A549 (cell line): ENCODE measurements around the gene LAT. TPM values are rescaled to one million over a fixed set of nuclear protein-coding genes. Genes with fewer than 3 reads are reported as not detected.

Experiments
- ATAC-seq, 2 experiments: fragments of 200-7000 bp in 1 of 2; fragments of >200 bp in 1 of 2; cut with Nextera tagmentation in 1 of 2; cut with Tn5 transposase in 1 of 2; 3 replicates each; pipeline versions ENCODE4 v1.8.0 to v1.9.1; 2018 to 2020; ENCODE audit warnings: mild to moderate bottlenecking in 1 of 2, moderate library complexity in 1 of 2
- CTCF ChIA-PET: fragments of 300-600 bp; sonication (Branson Sonifier 250); formaldehyde crosslinking; extraction: SDS; loops from one replicate; lab custom pipeline; 2021; ENCODE audit warnings: antibody characterized with exemption, inconsistent platforms; lab: Yijun Ruan, JAX
- POLR2A ChIA-PET: fragments of 350-600 bp; formaldehyde crosslinking; extraction: SDS; loops from one replicate; lab custom pipeline; 2021; ENCODE audit warnings: antibody characterized with exemption, inconsistent platforms; lab: Yijun Ruan, JAX
- DNase-seq, 2 experiments: peaks; one replicate each; pipeline versions ENCODE4 v3.0.0 to v3.0.0-alpha.2; 2011 to 2016; ENCODE audit warnings: low read depth in 1 of 2, low spot score in 1 of 2
- FAIRE-seq: peaks from 2 replicates; lab custom pipeline; 2011; peaks lifted over from hg19 to GRCh38; lab: Jason Lieb, UNC
- H3K27ac ChIP-seq, 2 experiments: fragments of >200 bp; sonication (Bioruptor Twin); formaldehyde crosslinking; 3 replicates each; pipeline ENCODE4 v1.5.1; 2016 to 2017
- H3K4me1 ChIP-seq: fragments of >200 bp; sonication (Bioruptor Twin); formaldehyde crosslinking; 3 replicates; pipeline ENCODE4 v1.6.1; 2016
- H3K4me2 ChIP-seq: fragments of >200 bp; sonication (Bioruptor Twin); formaldehyde crosslinking; 3 replicates; pipeline ENCODE4 v1.6.1; 2016
- H3K4me3 ChIP-seq: fragments of >200 bp; sonication (Bioruptor Twin); formaldehyde crosslinking; 3 replicates; pipeline ENCODE4 v1.5.1; 2016
- H3K9me3 ChIP-seq: fragments of >200 bp; sonication (Bioruptor Twin); formaldehyde crosslinking; 3 replicates; pipeline ENCODE4 v1.6.1; 2016
- CHD2 ChIP-seq: fragments of 150-350 bp; IDR thresholded peaks from 2 replicates; pipeline ENCODE4 v1.6.1; 2014; ENCODE audit warnings: low read length; ENCODE audit not compliant: partially characterized antibody
- EHF ChIP-seq: fragments of 250-450 bp; sonication (Bioruptor Pico); IDR thresholded peaks from 2 replicates; pipeline ENCODE4 v1.5.0; 2020; ENCODE audit warnings: mild to moderate bottlenecking
- EHMT2 ChIP-seq: fragments of 200-600 bp; sonication (generic); IDR thresholded peaks from 2 replicates; pipeline ENCODE4 v1.6.1; 2016; ENCODE audit warnings: antibody characterized with exemption, low read depth, mild to moderate bottlenecking, moderate library complexity
- EP300 ChIP-seq, 2 experiments: fragments of >200 bp; sonication (Bioruptor Twin); formaldehyde crosslinking; IDR thresholded peaks; 2 replicates in 1 of 2; 3 replicates in 1 of 2; pipeline ENCODE4 v1.6.1; 2016 to 2017
- GATA3 ChIP-seq: IDR thresholded peaks from 2 replicates; pipeline ENCODE4 v1.6.1; 2012; ENCODE audit warnings: borderline replicate concordance
- HEYL ChIP-seq: fragments of 250-450 bp; sonication (Bioruptor Pico); IDR thresholded peaks from 2 replicates; pipeline ENCODE4 v1.8.0; 2021; ENCODE audit warnings: mild to moderate bottlenecking, moderate library complexity
- HOXB13 ChIP-seq: fragments of 250-450 bp; sonication (Bioruptor Pico); IDR thresholded peaks from 2 replicates; pipeline ENCODE4 v1.5.0; 2020; ENCODE audit warnings: low read depth, mild to moderate bottlenecking, moderate library complexity
- HOXB5 ChIP-seq: fragments of 250-450 bp; sonication (Bioruptor Pico); IDR thresholded peaks from 2 replicates; pipeline ENCODE4 v1.5.0; 2020; ENCODE audit warnings: mild to moderate bottlenecking, moderate library complexity
- JUNB ChIP-seq: fragments of >200 bp; sonication (Bioruptor Twin); formaldehyde crosslinking; IDR thresholded peaks from 2 replicates; pipeline ENCODE4 v1.6.1; 2016
- KDM1A ChIP-seq: fragments of 200-600 bp; sonication (generic); IDR thresholded peaks from 2 replicates; pipeline ENCODE4 v1.6.1; 2016; ENCODE audit warnings: low read depth, mild to moderate bottlenecking
- MAFK ChIP-seq: fragments of 450-650 bp; IDR thresholded peaks from 2 replicates; pipeline ENCODE4 v1.6.1; 2014; ENCODE audit not compliant: partially characterized antibody
- NR3C1 ChIP-seq: fragments of >200 bp; sonication (Bioruptor Twin); formaldehyde crosslinking; IDR thresholded peaks from 3 replicates; pipeline ENCODE4 v1.6.1; 2017
- PHF8 ChIP-seq: fragments of 200-600 bp; sonication (generic); IDR thresholded peaks from 2 replicates; pipeline ENCODE4 v1.6.1; 2016; ENCODE audit warnings: low read depth, mild to moderate bottlenecking, antibody characterized with exemption, moderate library complexity, borderline replicate concordance
- SREBF2 ChIP-seq: fragments of 450-650 bp; IDR thresholded peaks from 2 replicates; pipeline ENCODE4 v1.6.1; 2014; ENCODE audit warnings: mild to moderate bottlenecking, moderate library complexity
- TFCP2L1 ChIP-seq: fragments of 250-450 bp; sonication (Bioruptor Pico); IDR thresholded peaks from 2 replicates; pipeline ENCODE4 v1.5.0; 2021; ENCODE audit warnings: mild to moderate bottlenecking
- TP53 ChIP-seq: fragments of 250-450 bp; sonication (Bioruptor Pico); IDR thresholded peaks from 2 replicates; pipeline ENCODE4 v1.5.0; 2021; ENCODE audit warnings: mild to moderate bottlenecking, moderate library complexity
- ZC3H11A ChIP-seq: fragments of 450-650 bp; IDR thresholded peaks from 2 replicates; pipeline ENCODE4 v1.6.1; 2014; ENCODE audit warnings: antibody characterized with exemption, mild to moderate bottlenecking
- ZSCAN20 ChIP-seq: fragments of 250-450 bp; sonication (Bioruptor Pico); IDR thresholded peaks from 2 replicates; pipeline ENCODE4 v1.8.0; 2022; ENCODE audit warnings: mild to moderate bottlenecking, moderate library complexity
- WGBS: methylation state at CpG from one replicate; pipeline ENCODE4 v1.1.6; 2017; ENCODE audit errors: missing lambda C conversion rate; 5-methylcytosine and 5-hydroxymethylcytosine counted together
- polyA plus RNA-seq, 4 experiments: library from polyadenylated mRNA; depleted of rRNA in 3 of 4; stranded (reverse); fragments of >200 nt; fragmentation: RNase III in 1 of 4; extraction: RNeasy Plus Mini Kit Qiagen cat#74134 plus additional on column Dnase treatment in 1 of 4; gene quantifications; 2 replicates in 3 of 4; 3 replicates in 1 of 4; pipeline ENCODE4 v1.2.3, GENCODE V29; 2011 to 2017
- TF ChIP-seq, protein P1 (sequence below): fragments of >200 bp; sonication (Bioruptor Twin); formaldehyde crosslinking; IDR thresholded peaks from 3 replicates; pipeline ENCODE4 v1.5.1; 2016
- TF ChIP-seq, protein P2 (sequence below): IDR thresholded peaks from 2 replicates; pipeline ENCODE4 v1.6.1; 2012; ENCODE audit warnings: low read depth, borderline replicate concordance
- TF ChIP-seq, protein P3 (sequence below): fragments of 250-450 bp; sonication (Bioruptor Pico); IDR thresholded peaks from 2 replicates; pipeline ENCODE4 v1.5.0; 2020; ENCODE audit warnings: low read depth, mild to moderate bottlenecking, moderate library complexity
- TF ChIP-seq, protein P4 (sequence below): fragments of 450-650 bp; IDR thresholded peaks from 2 replicates; pipeline ENCODE4 v1.6.1; 2014; ENCODE audit warnings: antibody characterized with exemption
- TF ChIP-seq, protein P5 (sequence below): fragments of 150-350 bp; IDR thresholded peaks from 2 replicates; pipeline ENCODE4 v1.6.1; 2014; ENCODE audit warnings: low read depth, mild to moderate bottlenecking, low read length

LAT gene
- polyA plus RNA-seq, 2 of the 4 experiments (the other 2 are of a cell fraction): 0.85 to 3.3 TPM

DNA sequence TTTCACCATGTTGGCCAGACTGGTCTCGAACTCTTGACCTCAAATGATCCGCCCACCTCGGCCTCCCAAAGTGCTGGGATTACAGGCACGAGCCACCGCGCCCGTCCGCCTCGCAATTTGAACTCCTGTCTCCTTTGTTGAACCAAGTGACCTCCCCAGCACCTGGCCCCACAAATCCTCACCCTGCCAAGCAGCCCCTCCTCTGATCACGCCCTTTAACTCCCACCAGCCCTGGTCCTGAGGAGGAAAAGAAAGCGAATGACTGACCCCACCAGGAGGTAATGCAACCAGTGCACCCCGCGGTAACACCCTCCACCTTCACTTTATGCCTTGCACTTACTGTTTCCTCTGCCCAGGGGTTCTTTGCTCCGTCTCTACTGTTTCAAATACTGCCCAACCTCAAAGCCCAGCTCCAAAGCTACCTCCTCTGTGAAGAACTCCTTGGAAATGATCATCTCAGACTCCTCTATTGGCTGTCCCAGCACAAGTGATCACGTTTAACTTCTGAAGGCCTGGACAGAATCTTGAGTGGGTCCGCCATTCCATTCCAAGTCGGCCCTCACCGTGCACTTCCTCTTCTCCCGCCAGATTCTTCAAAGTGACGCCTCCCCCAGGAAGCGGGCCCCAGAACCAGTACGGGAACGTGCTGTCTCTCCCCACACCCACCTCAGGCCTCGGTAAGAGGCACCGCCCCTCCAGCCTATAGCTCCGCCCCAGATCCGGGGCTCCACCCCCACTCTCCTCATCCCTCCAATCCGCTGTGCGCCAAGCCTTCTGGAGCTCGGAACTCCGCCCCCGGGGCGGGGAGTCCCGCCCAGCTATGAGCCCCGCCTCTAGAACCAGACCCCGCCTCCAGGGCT, 48.7 kb upstream of the LAT start:
- ChIA-PET POLR2A (no interaction called here), CTCF (interaction anchor here (2.4 to 13.3 kb wide), 2 partner anchors 8 to 38 kb away, joined by 6 to 92 read pairs; no protein-coding TSS in a partner anchor)
- Histone ChIP-seq H3K9me3 (no peaks in the 10 kb centered on the region), H3K4me1 (no peaks in the 10 kb centered on the region), H3K4me3 (no peak overlapping the region), H3K27ac (no peak overlapping the region), H3K4me2 (0 out of 3 replicates have a peak overlapping the region, but pooled peaks have one; percentile 13)
- ATAC-seq (peak; percentile 64 to 94), DNase-seq (peak; percentile 68 to 81), FAIRE-seq (no peak)
- WGBS: 59% methylated on average over 28 of the region's 36 CpGs
- TF ChIP-seq, protein P1, sequence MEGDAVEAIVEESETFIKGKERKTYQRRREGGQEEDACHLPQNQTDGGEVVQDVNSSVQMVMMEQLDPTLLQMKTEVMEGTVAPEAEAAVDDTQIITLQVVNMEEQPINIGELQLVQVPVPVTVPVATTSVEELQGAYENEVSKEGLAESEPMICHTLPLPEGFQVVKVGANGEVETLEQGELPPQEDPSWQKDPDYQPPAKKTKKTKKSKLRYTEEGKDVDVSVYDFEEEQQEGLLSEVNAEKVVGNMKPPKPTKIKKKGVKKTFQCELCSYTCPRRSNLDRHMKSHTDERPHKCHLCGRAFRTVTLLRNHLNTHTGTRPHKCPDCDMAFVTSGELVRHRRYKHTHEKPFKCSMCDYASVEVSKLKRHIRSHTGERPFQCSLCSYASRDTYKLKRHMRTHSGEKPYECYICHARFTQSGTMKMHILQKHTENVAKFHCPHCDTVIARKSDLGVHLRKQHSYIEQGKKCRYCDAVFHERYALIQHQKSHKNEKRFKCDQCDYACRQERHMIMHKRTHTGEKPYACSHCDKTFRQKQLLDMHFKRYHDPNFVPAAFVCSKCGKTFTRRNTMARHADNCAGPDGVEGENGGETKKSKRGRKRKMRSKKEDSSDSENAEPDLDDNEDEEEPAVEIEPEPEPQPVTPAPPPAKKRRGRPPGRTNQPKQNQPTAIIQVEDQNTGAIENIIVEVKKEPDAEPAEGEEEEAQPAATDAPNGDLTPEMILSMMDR: no peak
- TF ChIP-seq, protein P2, sequence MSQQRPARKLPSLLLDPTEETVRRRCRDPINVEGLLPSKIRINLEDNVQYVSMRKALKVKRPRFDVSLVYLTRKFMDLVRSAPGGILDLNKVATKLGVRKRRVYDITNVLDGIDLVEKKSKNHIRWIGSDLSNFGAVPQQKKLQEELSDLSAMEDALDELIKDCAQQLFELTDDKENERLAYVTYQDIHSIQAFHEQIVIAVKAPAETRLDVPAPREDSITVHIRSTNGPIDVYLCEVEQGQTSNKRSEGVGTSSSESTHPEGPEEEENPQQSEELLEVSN: 0 out of 2 replicates have a peak, but pooled peaks have one; percentile 15

DNA sequence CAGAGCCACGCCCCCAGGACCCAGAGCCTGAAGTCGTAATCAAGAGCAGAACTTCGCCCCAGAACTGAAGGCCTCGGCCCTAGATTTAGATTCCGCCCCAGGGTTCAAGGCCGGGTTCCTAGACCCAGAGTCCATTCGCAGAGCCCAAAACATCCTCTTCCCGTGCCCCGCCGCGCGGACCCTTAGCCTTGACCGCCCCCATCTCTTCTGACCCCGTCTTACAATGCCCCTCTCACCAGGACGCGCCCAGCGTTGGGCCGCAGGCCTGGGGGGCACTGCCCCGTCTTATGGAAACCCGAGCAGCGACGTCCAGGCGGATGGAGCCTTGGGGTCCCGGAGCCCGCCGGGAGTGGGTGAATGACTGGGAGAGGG, 48.1 kb upstream of the LAT start:
- CTCF ChIA-PET: interaction anchor here (2.4 to 13.3 kb wide), 2 partner anchors 8 to 37 kb away, joined by 6 to 92 read pairs; no protein-coding TSS in a partner anchor
- FAIRE-seq (no peak), DNase-seq (no peak)
- Histone ChIP-seq H3K4me2 (0 out of 3 replicates have a peak overlapping the region, but pooled peaks have one; percentile 13), H3K4me1 (no peaks in the 10 kb centered on the region), H3K4me3 (no peak overlapping the region), H3K27ac (no peak overlapping the region)
- WGBS: 87% methylated on average over 23 of the region's 26 CpGs
- no peak for TF ChIP-seq HOXB5 (CRISPR knock-in tag)
- TF ChIP-seq JUNB: no peak
- TF ChIP-seq ZC3H11A: no peak
- TF ChIP-seq TFCP2L1 (CRISPR knock-in tag): no peak
- no peak for TF ChIP-seq PHF8
- no peak for TF ChIP-seq HOXB13 (CRISPR knock-in tag)
- no peak for TF ChIP-seq HEYL (CRISPR knock-in tag)
- no peak for TF ChIP-seq NR3C1
- no peak for TF ChIP-seq TP53
- TF ChIP-seq EP300 (IDR thresholded peaks at IDR 0.05): no peak
- no peak for TF ChIP-seq EHF (CRISPR knock-in tag)
- no peak for TF ChIP-seq ZSCAN20
- no peak for TF ChIP-seq EHMT2
- TF ChIP-seq MAFK: no peak
- no peak for TF ChIP-seq SREBF2
- TF ChIP-seq, protein P3, sequence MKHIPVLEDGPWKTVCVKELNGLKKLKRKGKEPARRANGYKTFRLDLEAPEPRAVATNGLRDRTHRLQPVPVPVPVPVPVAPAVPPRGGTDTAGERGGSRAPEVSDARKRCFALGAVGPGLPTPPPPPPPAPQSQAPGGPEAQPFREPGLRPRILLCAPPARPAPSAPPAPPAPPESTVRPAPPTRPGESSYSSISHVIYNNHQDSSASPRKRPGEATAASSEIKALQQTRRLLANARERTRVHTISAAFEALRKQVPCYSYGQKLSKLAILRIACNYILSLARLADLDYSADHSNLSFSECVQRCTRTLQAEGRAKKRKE (CRISPR knock-in tag): no peak
- TF ChIP-seq, all 56 proteins: peak for 0
- POLR2A ChIA-PET: no interaction called here
- no peak for ATAC-seq
- no peaks in the 10 kb centered on the region for H3K9me3 ChIP-seq

DNA sequence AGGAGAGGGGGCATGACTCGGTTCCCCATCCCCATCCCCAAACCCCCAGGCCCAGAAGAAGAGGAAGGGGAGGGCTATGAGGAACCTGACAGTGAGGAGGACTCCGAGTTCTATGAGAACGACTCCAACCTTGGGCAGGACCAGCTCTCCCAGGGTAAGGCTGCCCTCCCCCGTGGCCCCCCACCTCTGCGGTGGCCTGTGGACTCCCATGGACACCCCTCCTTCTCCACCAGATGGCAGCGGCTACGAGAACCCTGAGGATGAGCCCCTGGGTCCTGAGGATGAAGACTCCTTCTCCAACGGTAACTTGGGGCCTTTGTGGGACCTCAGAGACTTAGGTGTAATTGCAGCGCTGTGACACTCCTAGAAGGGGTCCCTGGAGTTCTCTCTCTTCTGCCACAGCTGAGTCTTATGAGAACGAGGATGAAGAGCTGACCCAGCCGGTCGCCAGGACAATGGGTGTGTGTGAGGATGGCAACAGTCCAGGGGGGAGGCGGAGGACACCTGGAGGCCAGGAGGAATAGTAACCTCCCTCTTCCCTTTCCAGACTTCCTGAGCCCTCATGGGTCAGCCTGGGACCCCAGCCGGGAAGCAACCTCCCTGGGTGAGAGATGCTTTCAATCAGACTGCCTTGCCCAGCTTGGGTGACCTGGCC, 47.5 kb upstream of the LAT start:
- WGBS: 72% methylated on average over 14 of the region's 14 CpGs
- no peak for FAIRE-seq

More for the DNA sequence above, 47.5 kb upstream of the LAT start:
- Histone ChIP-seq H3K4me1 (no peaks in the 10 kb centered on the region), H3K27ac (no peak overlapping the region), H3K9me3 (no peaks in the 10 kb centered on the region), H3K4me2 (no peak overlapping the region), H3K4me3 (no peak overlapping the region)
- POLR2A ChIA-PET: interaction anchor here (0.5 kb wide), 1 partner anchor 29 kb away, joined by 3 read pairs; no protein-coding TSS in a partner anchor
- CTCF ChIA-PET: interaction anchor here (1.2 to 13.3 kb wide), 4 partner anchors 7 to 36 kb away, joined by 3 to 92 read pairs (median 5); no protein-coding TSS in a partner anchor
- ATAC-seq: peak in 1 of 2 experiments; percentile 31; a peak in 3 of 6 replicates
- no peak for DNase-seq
- TF ChIP-seq TFCP2L1 (CRISPR knock-in tag) (no peak), KDM1A (no peak), GATA3 (no peak), ZSCAN20 (no peak), CHD2 (no peak), HOXB13 (CRISPR knock-in tag) (no peak)
- TF ChIP-seq, protein P4, sequence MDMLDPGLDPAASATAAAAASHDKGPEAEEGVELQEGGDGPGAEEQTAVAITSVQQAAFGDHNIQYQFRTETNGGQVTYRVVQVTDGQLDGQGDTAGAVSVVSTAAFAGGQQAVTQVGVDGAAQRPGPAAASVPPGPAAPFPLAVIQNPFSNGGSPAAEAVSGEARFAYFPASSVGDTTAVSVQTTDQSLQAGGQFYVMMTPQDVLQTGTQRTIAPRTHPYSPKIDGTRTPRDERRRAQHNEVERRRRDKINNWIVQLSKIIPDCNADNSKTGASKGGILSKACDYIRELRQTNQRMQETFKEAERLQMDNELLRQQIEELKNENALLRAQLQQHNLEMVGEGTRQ: no peak
- TF ChIP-seq, protein P5, sequence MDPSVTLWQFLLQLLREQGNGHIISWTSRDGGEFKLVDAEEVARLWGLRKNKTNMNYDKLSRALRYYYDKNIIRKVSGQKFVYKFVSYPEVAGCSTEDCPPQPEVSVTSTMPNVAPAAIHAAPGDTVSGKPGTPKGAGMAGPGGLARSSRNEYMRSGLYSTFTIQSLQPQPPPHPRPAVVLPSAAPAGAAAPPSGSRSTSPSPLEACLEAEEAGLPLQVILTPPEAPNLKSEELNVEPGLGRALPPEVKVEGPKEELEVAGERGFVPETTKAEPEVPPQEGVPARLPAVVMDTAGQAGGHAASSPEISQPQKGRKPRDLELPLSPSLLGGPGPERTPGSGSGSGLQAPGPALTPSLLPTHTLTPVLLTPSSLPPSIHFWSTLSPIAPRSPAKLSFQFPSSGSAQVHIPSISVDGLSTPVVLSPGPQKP: no peak
